NT2/D1 (cell line): ENCODE data around the gene NTRK2.

Experiments used
- SUZ12 ChIP-seq: IDR thresholded peaks from 2 replicates; pipeline ENCODE4 v1.6.1; 2011; ENCODE audit not compliant: insufficient read length, insufficient read depth; ENCODE audit errors: extremely low read depth
- YY1 ChIP-seq: IDR thresholded peaks from 2 replicates; pipeline ENCODE4 v1.6.1; 2011; ENCODE audit not compliant: insufficient read length, insufficient read depth
- ZNF274 ChIP-seq: IDR thresholded peaks from 2 replicates; pipeline ENCODE4 v1.6.1; 2011; ENCODE audit warnings: mild to moderate bottlenecking, low read depth, low read length

GRCh38 chr9:84709056-84709455, 39.5 kb downstream of the NTRK2 start:
- TF ChIP-seq YY1, result no peak
- no peak for TF ChIP-seq ZNF274
- no peak for TF ChIP-seq SUZ12
